WTC11 (cell line): ENCODE results near the gene DMPK.

Source experiments
- NFYB ChIP-seq: sonication (generic); formaldehyde crosslinking; conservative IDR thresholded peaks from 2 replicates; pipeline ENCODE4 v1.8.0; 2022; ENCODE audit warnings: low read depth, missing genetic modification reagents
- SP1 ChIP-seq: sonication (generic); formaldehyde crosslinking; conservative IDR thresholded peaks from 2 replicates; pipeline ENCODE4 v1.8.1; 2022; ENCODE audit warnings: missing genetic modification reagents
- TEAD4 ChIP-seq: sonication (generic); formaldehyde crosslinking; IDR thresholded peaks from 2 replicates; pipeline ENCODE4 v1.8.0; 2022; ENCODE audit warnings: mild to moderate bottlenecking, missing genetic modification reagents
- ZBTB21 ChIP-seq: sonication (generic); formaldehyde crosslinking; IDR thresholded peaks from 2 replicates; pipeline ENCODE4 v1.8.1; 2023; ENCODE audit warnings: mild to moderate bottlenecking, missing genetic modification reagents, borderline replicate concordance
- ZNF121 ChIP-seq: sonication (generic); formaldehyde crosslinking; IDR thresholded peaks from 2 replicates; pipeline ENCODE4 v1.8.0; 2023; ENCODE audit warnings: missing genetic modification reagents
- ZNF263 ChIP-seq: sonication (generic); formaldehyde crosslinking; IDR thresholded peaks from 2 replicates; pipeline ENCODE4 v1.8.1; 2022; ENCODE audit warnings: low read depth, mild to moderate bottlenecking, moderate library complexity, missing genetic modification reagents
- TF ChIP-seq, protein P1 (sequence below): fragments of 200-600 bp; IDR thresholded peaks from 2 replicates; pipeline ENCODE4 v1.8.0; 2022; ENCODE audit warnings: antibody characterized with exemption

DNA sequence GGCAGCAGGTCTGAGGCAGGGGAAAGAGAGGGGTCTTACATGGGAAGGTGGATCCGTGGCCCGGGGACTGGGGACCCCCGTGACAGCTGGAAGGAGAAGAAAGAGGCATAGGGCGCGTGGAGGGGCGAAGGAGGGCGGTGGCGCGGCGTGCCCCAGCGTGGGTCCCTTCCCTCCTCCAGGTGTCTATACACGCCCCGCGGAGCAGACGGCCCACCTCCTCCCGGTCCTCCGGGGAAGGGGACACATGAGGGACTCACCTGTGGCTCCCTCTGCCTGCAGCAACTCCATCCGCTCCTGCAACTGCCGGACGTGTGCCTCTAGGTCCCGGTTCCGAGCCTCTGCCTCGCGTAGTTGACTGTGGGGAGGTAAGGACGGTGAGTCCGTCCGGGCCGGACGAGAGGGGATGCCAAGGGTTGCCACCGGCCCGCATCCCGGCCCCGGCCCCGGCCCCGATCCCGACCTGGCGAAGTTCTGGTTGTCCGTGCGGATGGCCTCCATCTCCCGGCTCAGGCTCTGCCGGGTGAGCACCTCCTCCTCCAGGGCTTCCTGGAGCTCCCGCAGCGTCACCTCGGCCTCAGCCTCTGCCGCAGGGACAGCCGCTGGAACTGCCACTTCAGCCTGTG lies 10.9 kb downstream of the DMPK start:
- TF ChIP-seq ZBTB21 (CRISPR knock-in tag): no peak
- no peak for TF ChIP-seq NFYB (CRISPR knock-in tag)
- TF ChIP-seq TEAD4 (CRISPR knock-in tag): no peak
- TF ChIP-seq, protein P1, sequence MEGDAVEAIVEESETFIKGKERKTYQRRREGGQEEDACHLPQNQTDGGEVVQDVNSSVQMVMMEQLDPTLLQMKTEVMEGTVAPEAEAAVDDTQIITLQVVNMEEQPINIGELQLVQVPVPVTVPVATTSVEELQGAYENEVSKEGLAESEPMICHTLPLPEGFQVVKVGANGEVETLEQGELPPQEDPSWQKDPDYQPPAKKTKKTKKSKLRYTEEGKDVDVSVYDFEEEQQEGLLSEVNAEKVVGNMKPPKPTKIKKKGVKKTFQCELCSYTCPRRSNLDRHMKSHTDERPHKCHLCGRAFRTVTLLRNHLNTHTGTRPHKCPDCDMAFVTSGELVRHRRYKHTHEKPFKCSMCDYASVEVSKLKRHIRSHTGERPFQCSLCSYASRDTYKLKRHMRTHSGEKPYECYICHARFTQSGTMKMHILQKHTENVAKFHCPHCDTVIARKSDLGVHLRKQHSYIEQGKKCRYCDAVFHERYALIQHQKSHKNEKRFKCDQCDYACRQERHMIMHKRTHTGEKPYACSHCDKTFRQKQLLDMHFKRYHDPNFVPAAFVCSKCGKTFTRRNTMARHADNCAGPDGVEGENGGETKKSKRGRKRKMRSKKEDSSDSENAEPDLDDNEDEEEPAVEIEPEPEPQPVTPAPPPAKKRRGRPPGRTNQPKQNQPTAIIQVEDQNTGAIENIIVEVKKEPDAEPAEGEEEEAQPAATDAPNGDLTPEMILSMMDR: no peak
- no peak for TF ChIP-seq SP1
- TF ChIP-seq ZNF263: no peak
- no peak for TF ChIP-seq ZNF121
